HCT116 (cell line): ENCODE results near the gene SIGMAR1. TPM values are rescaled to one million over a fixed set of nuclear protein-coding genes. Genes with fewer than 3 reads are reported as not detected.

Source experiments
- ATAC-seq: fragments of 200-7000 bp; cut with Tn5 transposase; 2 replicates; pipeline ENCODE4 v1.9.1; 2020; ENCODE audit warnings: mild to moderate bottlenecking, moderate library complexity
- Bru-seq: library from RNA; stranded (reverse); fragments of 400-500 nt; gene quantifications from one replicate; lab custom pipeline; 2021; lab: Mats Ljungman, UMichigan
- BruChase-seq, 2 experiments: library from RNA; stranded (reverse); fragments of 400-500 nt; gene quantifications; one replicate each; lab custom pipeline; 2021; lab: Mats Ljungman, UMichigan
- BruUV-seq: library from RNA; stranded (reverse); fragments of 400-500 nt; replicated peaks from 2 replicates; lab custom pipeline; 2021; lab: Mats Ljungman, UMichigan
- CTCF ChIA-PET: fragments of 300-600 bp; sonication (Branson Sonifier 250); formaldehyde crosslinking; loops from one replicate; lab custom pipeline; 2021; ENCODE audit warnings: antibody characterized with exemption; lab: Charles Lee
- POLR2A ChIA-PET: fragments of 300-600, 350-600 bp; sonication (Branson Sonifier 250); formaldehyde crosslinking; loops from one replicate; lab custom pipeline; 2021; ENCODE audit warnings: antibody characterized with exemption; lab: Charles Lee
- RAD21 ChIA-PET, 2 experiments: fragments of 300-600 bp; sonication (Branson Sonifier 250); formaldehyde crosslinking; loops; one replicate each; lab custom pipeline; 2023; ENCODE audit warnings: low total read pairs in 2 of 2; ENCODE audit not compliant: uncharacterized antibody in 2 of 2, unreplicated experiment in 2 of 2, low non-redundant PET in 1 of 2; lab: Charles Lee
- DNase-seq: peaks from one replicate; pipeline ENCODE4 v3.0.0-alpha.2; 2010; ENCODE audit warnings: low read depth, low spot score
- H2AFZ ChIP-seq: fragments of 200-600 bp; shearing (Covaris generic), sonication (generic); 2 replicates; pipeline ENCODE4 v1.6.1; 2017; ENCODE audit warnings: low read depth, mixed run types, mixed read lengths, antibody characterized with exemption, low read length; ENCODE audit not compliant: poor library complexity, severe bottlenecking
- H3K27ac ChIP-seq: 2 replicates; pipeline ENCODE4 v1.5.1; 2012; ENCODE audit warnings: low read depth, low read length
- H3K27me3 ChIP-seq: fragments of 200-600 bp; sonication (generic); 2 replicates; pipeline ENCODE4 v1.6.1; 2016; ENCODE audit warnings: mixed run types, low read length, mixed read lengths; ENCODE audit not compliant: insufficient read depth
- H3K36me3 ChIP-seq, 2 experiments: fragments of 200-500 bp in 1 of 2; fragments of 200-600 bp in 1 of 2; sonication (Bioruptor generic) in 1 of 2; sonication (generic) in 1 of 2; 2 replicates each; pipeline versions ENCODE4 v1.5.1 to v1.6.1; 2014 to 2016; ENCODE audit warnings: low read length in 2 of 2, inconsistent platforms in 1 of 2, mixed read lengths in 1 of 2, mixed run types in 1 of 2; ENCODE audit not compliant: insufficient read depth in 2 of 2, control insufficient read depth in 1 of 2
- H3K4me1 ChIP-seq, 2 experiments: fragments of 200-600 bp in 1 of 2; sonication (generic) in 1 of 2; 2 replicates each; pipeline versions ENCODE4 v1.5.1 to v1.6.1; 2012 to 2017; ENCODE audit warnings: low read length in 2 of 2, inconsistent platforms in 1 of 2, mild to moderate bottlenecking in 1 of 2, mixed read lengths in 1 of 2, mixed run types in 1 of 2, moderate library complexity in 1 of 2; ENCODE audit not compliant: insufficient read depth in 2 of 2, control insufficient read depth in 1 of 2
- H3K4me2 ChIP-seq: fragments of 200-600 bp; sonication (generic); 2 replicates; pipeline ENCODE4 v1.6.1; 2017; ENCODE audit warnings: mixed run types, low read length, mixed read lengths
- H3K4me3 ChIP-seq, 2 experiments: fragments of 200-600 bp in 1 of 2; sonication (generic) in 1 of 2; replicated peaks in 1 of 2; 2 replicates each; pipeline ENCODE4 v1.5.1; 2011 to 2016; ENCODE audit warnings: low read length in 2 of 2, control low read depth in 1 of 2, low read depth in 1 of 2, mild to moderate bottlenecking in 1 of 2, mixed read lengths in 1 of 2, mixed run types in 1 of 2
- H3K79me2 ChIP-seq: fragments of 200-600 bp; sonication (generic); 2 replicates; pipeline ENCODE4 v1.6.1; 2017; ENCODE audit warnings: mild to moderate bottlenecking, mixed run types, low read length, moderate library complexity, mixed read lengths; ENCODE audit not compliant: insufficient read depth
- H3K9ac ChIP-seq: fragments of 200-600 bp; sonication (generic); 2 replicates; pipeline ENCODE4 v1.6.1; 2016; ENCODE audit warnings: low read length, mixed read lengths
- H3K9me2 ChIP-seq: fragments of 200-600 bp; sonication (generic), shearing (Covaris generic); 2 replicates; pipeline ENCODE4 v1.6.1; 2017; ENCODE audit warnings: mixed run types, mild to moderate bottlenecking, moderate library complexity; ENCODE audit not compliant: insufficient read depth
- H3K9me3 ChIP-seq, 2 experiments: fragments of 200-500 bp in 1 of 2; fragments of 200-600 bp in 1 of 2; sonication (Bioruptor generic) in 1 of 2; sonication (generic) in 1 of 2; 2 replicates each; pipeline ENCODE4 v1.6.1; 2014 to 2017; ENCODE audit warnings: low read length in 2 of 2, mixed read lengths in 2 of 2, inconsistent platforms in 1 of 2, low read depth in 1 of 2, mild to moderate bottlenecking in 1 of 2, mixed run types in 1 of 2, moderate library complexity in 1 of 2; ENCODE audit not compliant: control insufficient read depth in 1 of 2, insufficient read depth in 1 of 2
- H4K20me1 ChIP-seq: fragments of 200-600 bp; sonication (generic), shearing (Covaris generic); 2 replicates; pipeline ENCODE4 v1.6.1; 2017; ENCODE audit warnings: mixed run types, mild to moderate bottlenecking, moderate library complexity; ENCODE audit not compliant: insufficient read depth
- CBX3 ChIP-seq: IDR thresholded peaks from 2 replicates; pipeline ENCODE4 v1.6.1; 2012; ENCODE audit warnings: low read depth
- EZH2 ChIP-seq: fragments of 200-600 bp; sonication (generic); IDR thresholded peaks from 2 replicates; pipeline ENCODE4 v1.6.1; 2017; ENCODE audit warnings: antibody characterized with exemption, mixed run types
- POLR2A ChIP-seq: IDR thresholded peaks from 2 replicates; pipeline ENCODE4 v1.7.0; 2011; ENCODE audit warnings: borderline replicate concordance; ENCODE audit not compliant: insufficient read depth, insufficient read length; ENCODE audit errors: extremely low read depth
- POLR2AphosphoS5 ChIP-seq: IDR thresholded peaks from 2 replicates; pipeline ENCODE4 v1.6.1; 2011; ENCODE audit warnings: mild to moderate bottlenecking, low read depth, low read length, moderate library complexity
- REST ChIP-seq: IDR thresholded peaks from 2 replicates; pipeline ENCODE4 v1.6.1; 2012; ENCODE audit warnings: low read depth
- SIN3A ChIP-seq: IDR thresholded peaks from 2 replicates; pipeline ENCODE4 v1.6.1; 2012; ENCODE audit warnings: low read depth
- TCF7L2 ChIP-seq: IDR thresholded peaks from 2 replicates; pipeline ENCODE4 v1.7.0; 2011; ENCODE audit warnings: borderline replicate concordance, inconsistent platforms; ENCODE audit not compliant: insufficient read depth, insufficient read length; ENCODE audit errors: extremely low read depth
- YY1 ChIP-seq: IDR thresholded peaks from 2 replicates; pipeline ENCODE4 v1.6.1; 2011; ENCODE audit warnings: low read length, low read depth, moderate library complexity, mild to moderate bottlenecking; ENCODE audit not compliant: insufficient replicate concordance; ENCODE audit errors: extremely low read depth
- ZFX ChIP-seq: fragments of 450-650 bp; IDR thresholded peaks from 2 replicates; pipeline ENCODE4 v1.6.1; 2017
- intact Hi-C: fragments of 100-400 bp; cut with micrococcal nuclease; formaldehyde crosslinking; loops from 2 replicates; pipeline ENCODE4 v1.10.0; 2022
- long read RNA-seq: library from polyadenylated mRNA; unstranded; transcript quantifications from one replicate; pipeline ENCODE4 v2.0.0, GENCODE V29; 2021; ENCODE audit not compliant: unreplicated experiment
- polyA plus RNA-seq: library from polyadenylated mRNA; unstranded; fragments of >200 nt; gene quantifications from 2 replicates; pipeline ENCODE4 v1.2.1, GENCODE V29; 2012; ENCODE audit warnings: missing spikeins
- total RNA-seq: library from RNA; stranded (reverse); gene quantifications from one replicate; pipeline ENCODE4 v1.2.1, GENCODE V29; 2021; ENCODE audit not compliant: unreplicated experiment

Gene SIGMAR1
- total RNA-seq, result 109 TPM
- polyA plus RNA-seq, result 130 and 131 TPM in 2 replicates
- Bru-seq, nascent RNA, result percentile 93 among the genes with signal in this experiment
- BruChase-seq, experiment 1, labeled RNA remaining after a 6-hour chase, result percentile 97 among the genes with signal in this experiment
- percentile 95 among the genes with signal in this experiment for BruChase-seq, experiment 2, labeled RNA remaining after a 2-hour chase
- long read RNA-seq, transcript SIGMAR1-205 (3 exons, 840 nt), result minor isoform, 5 of 144 reads
- long read RNA-seq, transcript SIGMAR1-201 (4 exons, 1,656 nt), result major isoform, 95 of 144 reads
- long read RNA-seq, partial matches to known transcripts, result 5 of 144 reads
- long read RNA-seq, other reads (novel, unspliced or antisense), result 32 of 144 reads

GRCh38 chr9:34637356-34638137 is at the start of gene SIGMAR1:
Gene SIGMAR1, minus strand, starts transcription at chr9:34637787. Its CDS starts 90 bp downstream, at chr9:34637697.
- H3K9me3 ChIP-seq, result no peaks in the 10 kb centered on the region
- no TSS peak for BruUV-seq
- H3K79me2 ChIP-seq, result peaks cover 27% of the 10 kb centered on the region
- DNase-seq, result peak; percentile 84
- peak; percentile 35 for TF ChIP-seq YY1
- TF ChIP-seq CBX3, result no peak
- peak; percentile 94 for TF ChIP-seq ZFX
- TF ChIP-seq REST, result no peak
- no peak for TF ChIP-seq EZH2
- no peak for TF ChIP-seq SIN3A
- peak; percentile 87 for TF ChIP-seq POLR2AphosphoS5
- peak; percentile 92 for TF ChIP-seq POLR2A
- peak; percentile 54 for TF ChIP-seq TCF7L2
- no peak within 1 kb of the TSS for H2AFZ ChIP-seq
- H3K4me2 ChIP-seq, result peak within 1 kb of the TSS; percentile 95
- peaks cover 15 to 38% of the 10 kb centered on the region in 2 experiments; a peak in 3 of 4 replicates for H3K4me1 ChIP-seq
- H3K4me3 ChIP-seq, result peak within 1 kb of the TSS; percentile 94
- peaks cover 0 to 12% of the 10 kb centered on the region in 2 experiments; a peak in 2 of 4 replicates for H3K36me3 ChIP-seq
- peak within 1 kb of the TSS; percentile 94 for H3K9ac ChIP-seq
- no peaks in the 10 kb centered on the region for H4K20me1 ChIP-seq
- ChIA-PET RAD21 (no interaction called here), POLR2A (interaction anchor here (0.6 to 3.1 kb wide), 8 partner anchors 8 to 261 kb away, joined by 3 to 26 read pairs (median 8); partner anchors contain the start of genes ARID3C, DCTN3, GALT and IL11RA), CTCF (interaction anchor here (0.7 to 2.5 kb wide), 3 partner anchors 9 to 34 kb away, joined by 3 to 9 read pairs (median 7); partner anchors contain the start of genes DCTN3 and GALT)
- ATAC-seq, result peak; percentile 86
- H3K9me2 ChIP-seq, result no peaks in the 10 kb centered on the region
- H3K27me3 ChIP-seq, result no peaks in the 10 kb centered on the region
- peak within 1 kb of the TSS; percentile 85 for H3K27ac ChIP-seq
- intact Hi-C loops, result no loop called here
